Prostate gland (tissue), 2 donors: Measurements from ENCODE around the gene FOXP1. TPM values are rescaled to one million over a fixed set of nuclear protein-coding genes. Genes with fewer than 3 reads are reported as not detected.

Experiments
- DNase-seq: peaks from one replicate; pipeline ENCODE4 v3.0.0-alpha.2; 2019; ENCODE audit warnings: low spot score
- H3K27ac ChIP-seq, 2 donors: fragments of 200-600 bp; sonication (generic); 2 replicates each; pipeline ENCODE4 v1.5.1; 2017 to 2019
- H3K27me3 ChIP-seq: fragments of 200-600 bp; sonication (generic); replicated peaks from 2 replicates; pipeline ENCODE4 v1.5.1; 2019; ENCODE audit not compliant: insufficient read depth
- H3K36me3 ChIP-seq, 2 donors: fragments of 200-600 bp; sonication (generic); 1 replicate in 1 of 2; 2 replicates in 1 of 2; pipeline versions ENCODE4 v1.5.1 to v1.8.1; 2017 to 2019
- H3K4me1 ChIP-seq: fragments of 200-600 bp; sonication (generic); replicated peaks from 2 replicates; pipeline ENCODE4 v1.5.1; 2019
- H3K4me3 ChIP-seq, 2 donors: fragments of 200-600 bp; sonication (generic); 2 replicates each; pipeline ENCODE4 v1.5.1; 2017 to 2019
- H3K9me3 ChIP-seq: fragments of 200-600 bp; sonication (generic); 2 replicates; pipeline ENCODE4 v1.5.1; 2017
- CTCF ChIP-seq, 4 experiments: fragments of 200-600 bp in 2 of 4; fragments of 450-650 bp in 2 of 4; sonication (generic) in 2 of 4; IDR thresholded peaks; 1 replicate in 3 of 4; 2 replicates in 1 of 4; pipeline ENCODE4 v1.5.1; 2016 to 2019; ENCODE audit warnings: antibody characterized with exemption in 4 of 4, mild to moderate bottlenecking in 2 of 4, moderate library complexity in 2 of 4
- POLR2A ChIP-seq: fragments of 450-650 bp; IDR thresholded peaks from one replicate; pipeline ENCODE4 v1.6.1; 2016; ENCODE audit warnings: antibody characterized with exemption, mild to moderate bottlenecking
- POLR2AphosphoS5 ChIP-seq: sonication (generic); formaldehyde crosslinking; IDR thresholded peaks from one replicate; pipeline ENCODE4 v1.6.1; 2017; ENCODE audit warnings: antibody characterized with exemption
- WGBS: methylation state at CpG from one replicate; pipeline ENCODE4 v1.1.5; 2018; 5-methylcytosine and 5-hydroxymethylcytosine counted together
- intact Hi-C: fragments of 100-400 bp; cut with DNase I; formaldehyde crosslinking; loops from one replicate; pipeline ENCODE4 v1.14.2; 2022
- total RNA-seq, 2 donors: library from RNA; depleted of rRNA; stranded (reverse); fragments of >200 nt; gene quantifications; one replicate each; pipeline ENCODE4 v1.1.0, GENCODE V29; 2016

The FOXP1 gene
- total RNA-seq, 2 donors from 2014 or later, result 133 to 156 TPM

- TF ChIP-seq CTCF (IDR thresholded peaks at IDR 0.05) (no peak), POLR2A (no peak), POLR2AphosphoS5 (no peak)
- no peaks in the 10 kb centered on the region for H3K9me3 ChIP-seq
- no peaks in the 10 kb centered on the region for H3K27me3 ChIP-seq
- H3K4me1 ChIP-seq, result no peaks in the 10 kb centered on the region
- intact Hi-C loops, result no loop called here
- no peaks in the 10 kb centered on the region for H3K36me3 ChIP-seq
- H3K27ac ChIP-seq, result no peak overlapping the region
- DNase-seq, result no peak
- no peak overlapping the region for H3K4me3 ChIP-seq
- WGBS, result 96% methylated on average over 5 of the region's 5 CpGs
These were observed 315.0 kb downstream of the FOXP1 start for GRCh38 chr3:71268462-71268999.

GRCh38 chr3:71266875-71267274, 316.7 kb downstream of the FOXP1 start:
- intact Hi-C loops, result no loop called here
- Histone ChIP-seq H3K27ac (no peak overlapping the region), H3K4me3 (no peak overlapping the region), H3K36me3 (no peaks in the 10 kb centered on the region), H3K4me1 (no peaks in the 10 kb centered on the region), H3K9me3 (no peaks in the 10 kb centered on the region), H3K27me3 (no peaks in the 10 kb centered on the region)
- no peak for DNase-seq
- no peak for TF ChIP-seq CTCF (IDR thresholded peaks at IDR 0.05)
- TF ChIP-seq POLR2A, result no peak
- no peak for TF ChIP-seq POLR2AphosphoS5
- 57% methylated on average over 1 of the region's 1 CpG for WGBS

GRCh38 chr3:71265365-71265915, 318.1 kb downstream of the FOXP1 start:
- no peak overlapping the region for H3K27ac ChIP-seq
- no peaks in the 10 kb centered on the region for H3K9me3 ChIP-seq
- DNase-seq, result no peak
- 91% methylated on average over 9 of the region's 9 CpGs for WGBS
- TF ChIP-seq POLR2AphosphoS5, result no peak
- no peak for TF ChIP-seq CTCF (IDR thresholded peaks at IDR 0.05)
- no peak for TF ChIP-seq POLR2A
- no peak overlapping the region for H3K4me3 ChIP-seq
- no peaks in the 10 kb centered on the region for H3K27me3 ChIP-seq
- intact Hi-C loops, result no loop called here
- no peaks in the 10 kb centered on the region for H3K4me1 ChIP-seq
- no peaks in the 10 kb centered on the region for H3K36me3 ChIP-seq

DNA sequence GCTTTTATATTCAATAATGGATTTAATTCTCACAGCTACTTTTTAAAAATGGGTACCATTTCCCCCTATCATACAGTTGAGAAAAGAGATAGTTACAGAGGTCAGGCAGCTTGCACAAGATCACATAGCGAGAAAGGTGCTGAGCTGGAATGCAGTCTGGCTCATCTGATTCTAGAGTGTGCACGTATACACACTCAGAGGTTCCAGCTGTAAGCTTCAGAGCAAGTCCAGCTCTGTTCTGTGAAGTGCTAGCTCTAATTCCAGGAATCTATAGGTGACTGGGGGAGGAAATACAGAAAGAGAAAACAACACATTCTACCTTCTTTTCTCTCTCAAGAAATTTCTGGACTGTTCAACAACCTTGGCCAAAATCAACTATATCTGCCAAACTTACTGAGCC, 318.7 kb downstream of the FOXP1 start:
- no peak overlapping the region for H3K27ac ChIP-seq
- intact Hi-C loops, result no loop called here
- 87% methylated on average over 2 of the region's 2 CpGs for WGBS
- DNase-seq, result no peak
- H3K4me3 ChIP-seq, result no peak overlapping the region
- H3K27me3 ChIP-seq, result no peaks in the 10 kb centered on the region
- no peak for TF ChIP-seq POLR2AphosphoS5
- TF ChIP-seq CTCF (IDR thresholded peaks at IDR 0.05), result no peak
- no peak for TF ChIP-seq POLR2A
- H3K9me3 ChIP-seq, result no peaks in the 10 kb centered on the region
- H3K36me3 ChIP-seq, result no peaks in the 10 kb centered on the region
- H3K4me1 ChIP-seq, result no peaks in the 10 kb centered on the region
